ENCODE results near the gene FFAR2. TPM values are rescaled to one million over a fixed set of nuclear protein-coding genes. Genes with fewer than 3 reads are reported as not detected.

Gene FFAR2
- total RNA-seq, 6 experiments from 2014 or later = 0.30 to 0.64 (median 0.35) TPM; not detected in 3

GRCh38 chr19:35497406-35497805, 49.3 kb downstream of the FFAR2 start:
- Histone ChIP-seq H3K36me3 (no peaks in the 10 kb centered on the region), H3K9me3 (no peaks in the 10 kb centered on the region), H3K4me3 (no peak overlapping the region), H3K4me1 (no peaks in the 10 kb centered on the region), H3K27ac (no peak overlapping the region), H3K27me3 (no peaks in the 10 kb centered on the region)
- DNase-seq (no peak), ATAC-seq (no peak)
- TF ChIP-seq POLR2A (IDR thresholded peaks at IDR 0.05) (no peak), CTCF (IDR thresholded peaks at IDR 0.05) (no peak)
- intact Hi-C loops (cut with DNase I) = loop anchor here in 1 of 2 donors (10.0 kb wide), 1 partner anchor 143 kb away; the partner anchor contains the start of gene FFAR3
- WGBS (ENCODE audit: insufficient coverage, low coverage, low lambda C conversion rate, missing lambda C conversion rate) = 90% methylated on average over 10 of the region's 14 CpGs

- intact Hi-C loops (cut with DNase I) = loop anchor here in 1 of 2 donors (10.0 kb wide), 1 partner anchor 143 kb away; the partner anchor contains the start of gene FFAR3
- 67% methylated on average over 3 of the region's 3 CpGs for WGBS (ENCODE audit: insufficient coverage, low coverage, low lambda C conversion rate, missing lambda C conversion rate)
Observed at GRCh38 chr19:35498220-35498619, 50.2 kb downstream of the FFAR2 start.

GRCh38 chr19:35498984-35499527, 51.0 kb downstream of the FFAR2 start:
- peak in 1 of 4 donors; percentile 26 for ATAC-seq
- WGBS (ENCODE audit: insufficient coverage, low coverage, low lambda C conversion rate, missing lambda C conversion rate) = 67% methylated on average over 7 of the region's 9 CpGs
- no peak overlapping the region for H3K27ac ChIP-seq

More at GRCh38 chr19:35498220-35498619, 50.2 kb downstream of the FFAR2 start:
- H3K4me1 ChIP-seq = no peaks in the 10 kb centered on the region
- H3K9me3 ChIP-seq = no peaks in the 10 kb centered on the region
- no peak overlapping the region for H3K27ac ChIP-seq
- no peak overlapping the region for H3K4me3 ChIP-seq
- no peak for TF ChIP-seq POLR2A (IDR thresholded peaks at IDR 0.05)
- TF ChIP-seq CTCF (IDR thresholded peaks at IDR 0.05) = no peak
- H3K27me3 ChIP-seq = no peaks in the 10 kb centered on the region
- DNase-seq (no peak), ATAC-seq (no peak)
- no peaks in the 10 kb centered on the region for H3K36me3 ChIP-seq

GRCh38 chr19:35500611-35501010, 52.6 kb downstream of the FFAR2 start:
- Histone ChIP-seq H3K27ac (no peak overlapping the region), H3K9me3 (no peaks in the 10 kb centered on the region), H3K36me3 (no peaks in the 10 kb centered on the region), H3K27me3 (no peaks in the 10 kb centered on the region), H3K4me3 (no peak overlapping the region), H3K4me1 (no peaks in the 10 kb centered on the region)
- ATAC-seq = no peak
- no peak for DNase-seq
- WGBS (ENCODE audit: insufficient coverage, low coverage, low lambda C conversion rate, missing lambda C conversion rate) = 90% methylated on average over 4 of the region's 10 CpGs
- TF ChIP-seq CTCF (IDR thresholded peaks at IDR 0.05) = no peak
- intact Hi-C loops (cut with DNase I) = no loop called here

More at GRCh38 chr19:35498984-35499527, 51.0 kb downstream of the FFAR2 start:
- TF ChIP-seq CTCF (IDR thresholded peaks at IDR 0.05) (no peak), POLR2A (IDR thresholded peaks at IDR 0.05) (no peak)
- Histone ChIP-seq H3K27me3 (no peaks in the 10 kb centered on the region), H3K9me3 (no peaks in the 10 kb centered on the region), H3K4me3 (no peak overlapping the region), H3K36me3 (no peaks in the 10 kb centered on the region), H3K4me1 (no peaks in the 10 kb centered on the region)
- DNase-seq = no peak
- intact Hi-C loops (cut with DNase I) = loop anchor here in 1 of 2 donors (10.0 kb wide), 1 partner anchor 144 kb away; the partner anchor contains the start of gene FFAR3

Small RNA genes within 50 kb of the gene (small RNA-seq; reads per million reads assigned to genes)
- gene RN7SL491P = 0 reads per million in 2 experiments

Other genes with a start within 250 kb of the FFAR2 start
- not detected for gene FAM187B, start 219.5 kb upstream of the FFAR2 start, total RNA-seq
- gene LSR, start 199.3 kb upstream of the FFAR2 start, total RNA-seq = 100 to 1,000 TPM in 4 of 6 experiments, 10 to 100 TPM in 2; 96.6 to 138 (median 112) TPM
- gene USF2, start 179.3 kb upstream of the FFAR2 start, total RNA-seq = 10 to 100 TPM; 65.4 to 78.5 (median 75.7) TPM
- gene HAMP, start 165.7 kb upstream of the FFAR2 start, total RNA-seq = 100 to 1,000 TPM in 2 of 6 experiments, 10 to 100 TPM in 3, under 1 TPM in 1; 0.86 to 146 (median 65.3) TPM
- under 1 TPM in 1 of 6 experiments, not detected in 5; 0.40 TPM for gene MAG, start 156.1 kb upstream of the FFAR2 start, total RNA-seq
- gene CD22, start 119.1 kb upstream of the FFAR2 start, total RNA-seq = 1 to 10 TPM in 3 of 6 experiments, under 1 TPM in 3; 0.39 to 1.3 (median 0.96) TPM
- gene FFAR1, start 100.4 kb upstream of the FFAR2 start, total RNA-seq = not detected
- gene FFAR3, start 89.8 kb upstream of the FFAR2 start, total RNA-seq = under 1 TPM in 1 of 6 experiments, not detected in 5; 0.27 TPM
- gene GPR42, start 77.2 kb upstream of the FFAR2 start, total RNA-seq = not detected
- not detected for gene KRTDAP, start 42.2 kb downstream of the FFAR2 start, total RNA-seq
- 1 to 10 TPM; 1.0 to 4.0 (median 2.0) TPM for gene DMKN, start 65.4 kb downstream of the FFAR2 start, total RNA-seq
- gene SBSN, start 80.1 kb downstream of the FFAR2 start, total RNA-seq = under 1 TPM in 1 of 6 experiments, not detected in 5; 0.24 TPM
- not detected for gene GAPDHS, start 85.2 kb downstream of the FFAR2 start, total RNA-seq
- gene TMEM147, start 97.4 kb downstream of the FFAR2 start, total RNA-seq = 10 to 100 TPM; 29.4 to 65.7 (median 36.2) TPM
- under 1 TPM in 1 of 6 experiments, not detected in 5; 0.06 TPM for gene ATP4A, start 115.4 kb downstream of the FFAR2 start, total RNA-seq
- gene PMIS2, start 137.9 kb downstream of the FFAR2 start, total RNA-seq = not detected
- 1 to 10 TPM; 3.7 to 6.1 (median 4.4) TPM for gene HAUS5, start 164.5 kb downstream of the FFAR2 start, total RNA-seq
- gene RBM42, start 180.8 kb downstream of the FFAR2 start, total RNA-seq = 10 to 100 TPM; 27.8 to 46.5 (median 31.0) TPM
- gene ETV2, start 193.5 kb downstream of the FFAR2 start, total RNA-seq = 1 to 10 TPM in 1 of 6 experiments, under 1 TPM in 3, not detected in 2; 0.38 to 1.2 (median 0.57) TPM
- 100 to 1,000 TPM; 189 to 697 (median 228) TPM for gene COX6B1, start 200.1 kb downstream of the FFAR2 start, total RNA-seq
- under 1 TPM in 1 of 6 experiments, not detected in 5; 0.27 TPM for gene UPK1A, start 218.3 kb downstream of the FFAR2 start, total RNA-seq